Astrocyte (in vitro differentiated cells and primary cell): ENCODE data around the gene ARHGAP26. TPM values are rescaled to one million over a fixed set of nuclear protein-coding genes. Genes with fewer than 3 reads are reported as not detected.

Source experiments
- DNase-seq: peaks from one replicate; pipeline ENCODE4 v3.0.0-alpha.2; 2010; ENCODE audit warnings: low read depth
- FAIRE-seq: peaks from 2 replicates; lab custom pipeline; 2011; peaks lifted over from hg19 to GRCh38; lab: Jason Lieb, UNC
- H2AFZ ChIP-seq: 2 replicates; pipeline ENCODE4 v1.6.0; 2012; ENCODE audit warnings: low read depth, low read length, inconsistent platforms
- H3K27ac ChIP-seq: 2 replicates; pipeline ENCODE4 v1.5.1; 2011; ENCODE audit warnings: low read depth, low read length, inconsistent platforms
- H3K27me3 ChIP-seq: 2 replicates; pipeline ENCODE4 v1.6.0; 2011; ENCODE audit warnings: low read length, inconsistent platforms; ENCODE audit not compliant: insufficient read depth
- H3K36me3 ChIP-seq: 2 replicates; pipeline ENCODE4 v1.5.1; 2011; ENCODE audit warnings: low read length, inconsistent platforms; ENCODE audit not compliant: insufficient read depth
- H3K4me1 ChIP-seq: 2 replicates; pipeline ENCODE4 v1.5.1; 2011; ENCODE audit warnings: low read length, inconsistent platforms; ENCODE audit not compliant: insufficient read depth
- H3K4me2 ChIP-seq: 2 replicates; pipeline ENCODE4 v1.6.0; 2012; ENCODE audit warnings: low read length, inconsistent platforms
- H3K4me3 ChIP-seq: 2 replicates; pipeline ENCODE4 v1.5.1; 2011; ENCODE audit warnings: low read depth, mild to moderate bottlenecking, low read length, inconsistent platforms; ENCODE audit not compliant: insufficient read depth
- H3K79me2 ChIP-seq: 2 replicates; pipeline ENCODE4 v1.6.0; 2012; ENCODE audit warnings: mild to moderate bottlenecking, low read length, inconsistent platforms; ENCODE audit not compliant: insufficient read depth
- H3K9ac ChIP-seq: 2 replicates; pipeline ENCODE4 v1.6.0; 2012; ENCODE audit warnings: mild to moderate bottlenecking, low read length, inconsistent platforms
- H3K9me3 ChIP-seq: 2 replicates; pipeline ENCODE4 v1.5.1; 2012; ENCODE audit warnings: low read depth, mild to moderate bottlenecking, low read length, inconsistent platforms; ENCODE audit not compliant: insufficient read depth
- H4K20me1 ChIP-seq: 2 replicates; pipeline ENCODE4 v1.6.0; 2012; ENCODE audit warnings: low read length, inconsistent platforms; ENCODE audit not compliant: insufficient read depth
- H3K27ac Mint-ChIP-seq: one replicate; pipeline ENCODE4 v1.8.0; 2021; ENCODE audit warnings: mild to moderate bottlenecking, mixed read lengths; ENCODE audit not compliant: unreplicated experiment
- H3K27me3 Mint-ChIP-seq: one replicate; pipeline ENCODE4 v1.8.0; 2021; ENCODE audit warnings: low read depth, mixed read lengths; ENCODE audit not compliant: unreplicated experiment
- H3K36me3 Mint-ChIP-seq: one replicate; pipeline ENCODE4 v1.8.0; 2021; ENCODE audit warnings: low read depth, mixed read lengths; ENCODE audit not compliant: unreplicated experiment
- H3K4me1 Mint-ChIP-seq: one replicate; pipeline ENCODE4 v1.8.0; 2021; ENCODE audit warnings: low read depth, mixed read lengths; ENCODE audit not compliant: unreplicated experiment
- H3K4me3 Mint-ChIP-seq: one replicate; pipeline ENCODE4 v1.8.0; 2021; ENCODE audit warnings: mild to moderate bottlenecking, moderate library complexity, mixed read lengths; ENCODE audit not compliant: unreplicated experiment
- H3K9me3 Mint-ChIP-seq: one replicate; pipeline ENCODE4 v1.8.0; 2021; ENCODE audit warnings: mild to moderate bottlenecking, mixed read lengths; ENCODE audit not compliant: unreplicated experiment
- EZH2 ChIP-seq: IDR thresholded peaks from 2 replicates; pipeline ENCODE4 v1.6.1; 2012; ENCODE audit warnings: mild to moderate bottlenecking, low read length, inconsistent platforms; ENCODE audit not compliant: insufficient read depth
- total RNA-seq: library from RNA; stranded (reverse); gene quantifications from 2 replicates; pipeline ENCODE4 v1.2.1, GENCODE V29; 2021
- TF ChIP-seq, protein P1 (sequence below): IDR thresholded peaks from 2 replicates; pipeline ENCODE4 v1.5.1; 2011; ENCODE audit warnings: low read depth, mild to moderate bottlenecking, inconsistent platforms, low read length, moderate library complexity; ENCODE audit not compliant: insufficient read depth

The ARHGAP26 gene
- total RNA-seq, 1 donor from 2014 or later = 5.6 TPM

DNA sequence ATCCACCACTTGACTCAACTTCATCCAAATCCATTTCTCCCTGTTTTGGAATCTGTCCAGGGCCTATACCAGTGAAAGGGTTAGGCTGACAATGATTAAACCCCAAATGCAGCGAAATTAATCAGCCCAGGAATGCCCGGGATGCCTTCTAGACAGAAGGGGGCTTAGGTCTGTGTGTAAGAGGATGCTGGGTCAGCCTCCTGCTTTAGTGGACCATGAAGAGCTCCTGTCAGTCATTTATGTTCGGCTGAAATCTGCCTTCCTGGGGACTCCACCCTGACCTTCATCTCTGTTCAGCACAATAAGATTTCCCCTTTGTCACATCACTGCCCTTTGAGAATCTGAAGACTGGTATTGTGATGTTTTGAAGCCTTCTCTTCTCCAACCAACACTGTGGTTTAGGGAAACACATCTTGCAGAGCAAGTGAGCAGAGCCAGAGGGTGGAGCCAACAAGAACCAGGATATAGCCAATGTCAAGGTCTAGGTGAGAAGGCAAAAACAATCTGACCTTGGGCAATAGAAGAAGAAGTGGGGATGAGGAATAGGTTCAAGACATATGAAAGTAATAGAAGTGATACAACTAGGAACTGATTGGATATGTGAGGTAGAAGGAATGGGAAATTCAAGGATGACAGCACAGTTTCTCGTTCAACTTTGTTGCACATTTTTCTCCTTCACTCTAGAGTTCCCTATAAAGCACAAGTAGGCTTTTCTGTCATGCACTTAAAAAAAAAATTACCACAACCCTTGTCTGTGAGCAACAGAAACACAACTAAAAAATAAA, 234.4 kb downstream of the ARHGAP26 start:
- H3K4me2 ChIP-seq = no peak overlapping the region
- DNase-seq (peak; percentile 52), FAIRE-seq (no peak)
- Mint-ChIP-seq H3K4me3 (no peak overlapping the region), H3K4me1 (peaks cover 44% of the 10 kb centered on the region), H3K27me3 (no peaks in the 10 kb centered on the region), H3K36me3 (no peaks in the 10 kb centered on the region), H3K9me3 (no peaks in the 10 kb centered on the region), H3K27ac (no peak overlapping the region)
- H3K4me1 ChIP-seq = peaks cover 21% of the 10 kb centered on the region
- H3K4me3 ChIP-seq = no peak overlapping the region
- no peak for TF ChIP-seq EZH2
- TF ChIP-seq, protein P1, sequence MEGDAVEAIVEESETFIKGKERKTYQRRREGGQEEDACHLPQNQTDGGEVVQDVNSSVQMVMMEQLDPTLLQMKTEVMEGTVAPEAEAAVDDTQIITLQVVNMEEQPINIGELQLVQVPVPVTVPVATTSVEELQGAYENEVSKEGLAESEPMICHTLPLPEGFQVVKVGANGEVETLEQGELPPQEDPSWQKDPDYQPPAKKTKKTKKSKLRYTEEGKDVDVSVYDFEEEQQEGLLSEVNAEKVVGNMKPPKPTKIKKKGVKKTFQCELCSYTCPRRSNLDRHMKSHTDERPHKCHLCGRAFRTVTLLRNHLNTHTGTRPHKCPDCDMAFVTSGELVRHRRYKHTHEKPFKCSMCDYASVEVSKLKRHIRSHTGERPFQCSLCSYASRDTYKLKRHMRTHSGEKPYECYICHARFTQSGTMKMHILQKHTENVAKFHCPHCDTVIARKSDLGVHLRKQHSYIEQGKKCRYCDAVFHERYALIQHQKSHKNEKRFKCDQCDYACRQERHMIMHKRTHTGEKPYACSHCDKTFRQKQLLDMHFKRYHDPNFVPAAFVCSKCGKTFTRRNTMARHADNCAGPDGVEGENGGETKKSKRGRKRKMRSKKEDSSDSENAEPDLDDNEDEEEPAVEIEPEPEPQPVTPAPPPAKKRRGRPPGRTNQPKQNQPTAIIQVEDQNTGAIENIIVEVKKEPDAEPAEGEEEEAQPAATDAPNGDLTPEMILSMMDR = no peak
- H3K9ac ChIP-seq = no peak overlapping the region
- H2AFZ ChIP-seq = no peak overlapping the region
- H3K79me2 ChIP-seq = no peaks in the 10 kb centered on the region
- no peaks in the 10 kb centered on the region for H3K27me3 ChIP-seq
- H3K36me3 ChIP-seq = no peaks in the 10 kb centered on the region
- no peak overlapping the region for H3K27ac ChIP-seq
- no peaks in the 10 kb centered on the region for H3K9me3 ChIP-seq
- no peaks in the 10 kb centered on the region for H4K20me1 ChIP-seq

DNA sequence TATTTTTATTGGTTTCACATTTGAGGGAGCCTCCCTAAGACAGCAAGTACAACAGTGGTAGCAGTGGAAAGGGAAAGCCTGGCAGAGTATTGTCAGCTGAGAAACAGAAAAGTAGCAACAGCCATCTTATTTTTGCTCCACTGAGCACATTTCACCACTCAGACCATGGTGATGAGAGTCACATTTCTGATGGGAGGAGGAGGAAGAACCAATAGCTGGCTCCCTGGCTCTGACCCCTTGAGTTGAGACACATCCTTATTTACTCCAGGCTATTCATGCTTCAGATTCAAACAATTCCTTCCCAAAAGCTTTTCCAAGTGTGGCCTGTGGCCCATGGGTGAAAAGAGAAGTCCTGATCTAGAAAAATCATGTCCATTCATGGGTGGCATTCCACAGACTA, 236.3 kb downstream of the ARHGAP26 start:
- no peaks in the 10 kb centered on the region for H3K27me3 ChIP-seq
- Mint-ChIP-seq H3K27me3 (no peaks in the 10 kb centered on the region), H3K4me3 (no peak overlapping the region), H3K9me3 (no peaks in the 10 kb centered on the region), H3K36me3 (no peaks in the 10 kb centered on the region), H3K4me1 (peaks cover 56% of the 10 kb centered on the region), H3K27ac (peak overlapping the region; percentile 59)
- no peak overlapping the region for H3K9ac ChIP-seq
- H3K4me1 ChIP-seq = peaks cover 22% of the 10 kb centered on the region
- TF ChIP-seq, protein P1 = no peak
- TF ChIP-seq EZH2 = no peak
- no peaks in the 10 kb centered on the region for H3K36me3 ChIP-seq
- H3K27ac ChIP-seq = no peak overlapping the region
- no peak for DNase-seq
- H3K4me2 ChIP-seq = no peak overlapping the region
- no peaks in the 10 kb centered on the region for H3K79me2 ChIP-seq
- no peak for FAIRE-seq
- H3K9me3 ChIP-seq = no peaks in the 10 kb centered on the region
- no peak overlapping the region for H2AFZ ChIP-seq
- H3K4me3 ChIP-seq = no peak overlapping the region
- no peaks in the 10 kb centered on the region for H4K20me1 ChIP-seq

DNA sequence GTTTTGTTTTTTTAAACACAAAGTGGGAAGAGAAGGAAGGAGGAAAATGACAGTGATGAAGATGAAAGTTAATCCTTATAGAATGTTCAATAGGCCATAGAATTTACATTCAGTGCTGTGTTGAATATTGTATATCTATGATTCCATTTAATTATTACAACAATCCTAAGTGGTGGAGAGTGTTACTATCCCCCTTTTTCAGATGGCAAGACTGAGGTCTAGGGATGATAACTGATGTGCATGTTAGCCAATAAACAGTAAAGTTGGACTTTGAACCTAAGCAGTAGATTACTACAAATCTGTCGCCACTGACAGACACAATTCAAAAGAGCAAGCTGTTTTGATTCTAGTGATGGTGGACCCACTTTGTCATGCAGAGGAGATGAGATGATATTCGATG, 237.9 kb downstream of the ARHGAP26 start:
- H3K79me2 ChIP-seq = no peaks in the 10 kb centered on the region
- no peaks in the 10 kb centered on the region for H3K27me3 ChIP-seq
- H3K27ac ChIP-seq = no peak overlapping the region
- Mint-ChIP-seq H3K36me3 (no peaks in the 10 kb centered on the region), H3K27me3 (no peaks in the 10 kb centered on the region), H3K9me3 (no peaks in the 10 kb centered on the region), H3K4me1 (peaks cover 50% of the 10 kb centered on the region), H3K27ac (peak overlapping the region; percentile 88), H3K4me3 (no peak overlapping the region)
- no peak for FAIRE-seq
- no peak overlapping the region for H3K4me2 ChIP-seq
- peaks cover 15% of the 10 kb centered on the region for H3K4me1 ChIP-seq
- no peak for DNase-seq
- no peak overlapping the region for H3K9ac ChIP-seq
- no peak overlapping the region for H3K4me3 ChIP-seq
- TF ChIP-seq, protein P1 = no peak
- no peak for TF ChIP-seq EZH2
- no peaks in the 10 kb centered on the region for H4K20me1 ChIP-seq
- H3K9me3 ChIP-seq = no peaks in the 10 kb centered on the region
- H3K36me3 ChIP-seq = no peaks in the 10 kb centered on the region
- H2AFZ ChIP-seq = no peak overlapping the region
